Measurements from ENCODE around the gene ATF6B.

DNA sequence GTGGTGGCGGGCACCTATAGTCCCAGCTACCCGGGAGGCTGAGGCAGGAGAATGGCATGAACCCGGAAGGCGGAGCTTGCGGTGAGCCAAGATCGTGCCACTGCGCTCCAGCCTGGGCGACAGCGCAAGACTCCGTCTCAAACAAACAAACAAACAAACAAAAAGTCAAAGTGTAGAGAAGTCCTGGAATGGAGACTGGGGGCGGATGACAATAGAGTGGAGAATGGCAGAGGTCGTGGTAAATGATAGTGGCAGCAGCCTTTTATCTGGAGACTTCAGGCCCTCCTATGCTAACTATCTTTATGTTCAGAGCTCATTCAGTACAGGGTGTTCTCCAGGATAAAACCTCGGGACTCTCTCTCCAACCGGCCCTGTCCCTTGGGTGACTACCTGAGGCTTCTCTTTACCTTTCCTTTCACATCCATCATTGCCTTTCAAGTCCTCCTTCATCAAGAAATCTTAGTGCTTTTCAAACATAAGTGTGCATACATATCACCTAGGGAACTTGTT is 3.4 kb upstream of the ATF6B start:
- TF ChIP-seq, protein P1, sequence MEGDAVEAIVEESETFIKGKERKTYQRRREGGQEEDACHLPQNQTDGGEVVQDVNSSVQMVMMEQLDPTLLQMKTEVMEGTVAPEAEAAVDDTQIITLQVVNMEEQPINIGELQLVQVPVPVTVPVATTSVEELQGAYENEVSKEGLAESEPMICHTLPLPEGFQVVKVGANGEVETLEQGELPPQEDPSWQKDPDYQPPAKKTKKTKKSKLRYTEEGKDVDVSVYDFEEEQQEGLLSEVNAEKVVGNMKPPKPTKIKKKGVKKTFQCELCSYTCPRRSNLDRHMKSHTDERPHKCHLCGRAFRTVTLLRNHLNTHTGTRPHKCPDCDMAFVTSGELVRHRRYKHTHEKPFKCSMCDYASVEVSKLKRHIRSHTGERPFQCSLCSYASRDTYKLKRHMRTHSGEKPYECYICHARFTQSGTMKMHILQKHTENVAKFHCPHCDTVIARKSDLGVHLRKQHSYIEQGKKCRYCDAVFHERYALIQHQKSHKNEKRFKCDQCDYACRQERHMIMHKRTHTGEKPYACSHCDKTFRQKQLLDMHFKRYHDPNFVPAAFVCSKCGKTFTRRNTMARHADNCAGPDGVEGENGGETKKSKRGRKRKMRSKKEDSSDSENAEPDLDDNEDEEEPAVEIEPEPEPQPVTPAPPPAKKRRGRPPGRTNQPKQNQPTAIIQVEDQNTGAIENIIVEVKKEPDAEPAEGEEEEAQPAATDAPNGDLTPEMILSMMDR (IDR thresholded peaks at IDR 0.05), result no peak
- no peak for TF ChIP-seq POLR2A (IDR thresholded peaks at IDR 0.05)

Measured in right lobe of liver (tissue), 4 donors.